GM03348 (cell line): ENCODE measurements around the gene KAT14.
A peak's percentile ranks its signal among the peaks of the same experiment; 100 is the strongest.
"Not testable (repeated sequence)": the region's sequence is repeated elsewhere in the genome, so short reads cannot be mapped to it uniquely, and the experiment has no call there.

Experiments
- DNase-seq: peaks from one replicate; pipeline ENCODE4 v3.0.0; 2012; ENCODE audit warnings: low spot score

KAT14 gene

GRCh38 chr20:18218280-18218679, 80.6 kb downstream of the KAT14 start:
- no peak for DNase-seq

GRCh38 chr20:18223409-18223808, 85.7 kb downstream of the KAT14 start:
- no peak for DNase-seq

- DNase-seq = peak; percentile 67
Observed at GRCh38 chr20:18224968-18225568, 87.4 kb downstream of the KAT14 start.

GRCh38 chr20:18225632-18226031, 88.0 kb downstream of the KAT14 start:
- DNase-seq = peak; percentile 11

- not testable (repeated sequence) for DNase-seq
Observed at GRCh38 chr20:18226741-18227140, 89.1 kb downstream of the KAT14 start.

- DNase-seq = no peak
Observed at GRCh38 chr20:18233408-18233943, 95.8 kb downstream of the KAT14 start.
